ENCODE results near the gene TRIM28.
A peak's percentile ranks its signal among the peaks of the same experiment; 100 is the strongest.
"Not testable (repeated sequence)": the region's sequence is repeated elsewhere in the genome, so short reads cannot be mapped to it uniquely, and the experiment has no call there.

The TRIM28 gene

DNA sequence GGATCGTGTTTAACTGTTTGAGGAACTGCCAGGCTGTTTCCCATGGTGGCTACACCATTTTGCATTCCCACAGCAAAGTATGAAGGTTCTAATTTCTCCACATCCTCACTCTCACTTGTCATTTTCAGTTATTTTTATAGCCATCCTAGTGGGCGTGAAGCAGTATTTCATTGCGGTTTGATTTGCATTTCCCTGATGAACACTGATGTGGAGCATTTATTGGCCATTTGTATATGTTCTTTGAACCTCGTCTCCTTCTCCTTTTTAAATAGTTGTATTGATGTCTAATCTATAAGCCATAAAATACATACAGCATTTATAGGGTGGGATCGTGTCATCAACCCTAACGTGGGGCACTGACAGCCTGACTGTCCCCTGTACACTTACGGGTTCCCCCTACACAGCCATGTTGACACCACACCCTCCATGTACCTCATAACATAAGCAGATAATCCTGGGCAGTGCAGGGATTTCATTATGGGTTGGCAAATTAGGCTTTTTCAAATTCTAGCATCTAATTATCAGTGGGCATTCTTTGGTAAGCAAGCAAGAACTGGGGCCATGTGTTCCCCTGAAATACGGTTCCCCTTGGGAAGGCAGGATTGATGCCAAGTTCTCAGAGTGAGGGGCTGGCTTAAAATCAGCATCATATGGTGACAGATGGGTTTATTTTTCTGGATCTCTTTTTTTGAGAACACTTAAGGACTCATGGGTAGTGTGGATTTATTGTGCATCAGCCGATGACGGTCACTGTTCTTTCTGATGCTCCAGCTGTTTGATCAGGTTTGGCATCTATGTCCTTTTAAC, 12.6 kb upstream of the TRIM28 start:
- H3K4me3 ChIP-seq (ENCODE audit: low read depth, low read length): no peak overlapping the region
- no peak overlapping the region for H3K27ac ChIP-seq
- TF ChIP-seq, protein P1, sequence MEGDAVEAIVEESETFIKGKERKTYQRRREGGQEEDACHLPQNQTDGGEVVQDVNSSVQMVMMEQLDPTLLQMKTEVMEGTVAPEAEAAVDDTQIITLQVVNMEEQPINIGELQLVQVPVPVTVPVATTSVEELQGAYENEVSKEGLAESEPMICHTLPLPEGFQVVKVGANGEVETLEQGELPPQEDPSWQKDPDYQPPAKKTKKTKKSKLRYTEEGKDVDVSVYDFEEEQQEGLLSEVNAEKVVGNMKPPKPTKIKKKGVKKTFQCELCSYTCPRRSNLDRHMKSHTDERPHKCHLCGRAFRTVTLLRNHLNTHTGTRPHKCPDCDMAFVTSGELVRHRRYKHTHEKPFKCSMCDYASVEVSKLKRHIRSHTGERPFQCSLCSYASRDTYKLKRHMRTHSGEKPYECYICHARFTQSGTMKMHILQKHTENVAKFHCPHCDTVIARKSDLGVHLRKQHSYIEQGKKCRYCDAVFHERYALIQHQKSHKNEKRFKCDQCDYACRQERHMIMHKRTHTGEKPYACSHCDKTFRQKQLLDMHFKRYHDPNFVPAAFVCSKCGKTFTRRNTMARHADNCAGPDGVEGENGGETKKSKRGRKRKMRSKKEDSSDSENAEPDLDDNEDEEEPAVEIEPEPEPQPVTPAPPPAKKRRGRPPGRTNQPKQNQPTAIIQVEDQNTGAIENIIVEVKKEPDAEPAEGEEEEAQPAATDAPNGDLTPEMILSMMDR (IDR thresholded peaks at IDR 0.05; ENCODE audit: low read depth, low read length): no peak
- no peaks in the 10 kb centered on the region for H3K9me3 ChIP-seq (ENCODE audit: severe bottlenecking)
- no peak for DNase-seq
- no peaks in the 10 kb centered on the region for H3K36me3 ChIP-seq
- no peaks in the 10 kb centered on the region for H3K27me3 ChIP-seq (ENCODE audit: insufficient read depth, low read depth, severe bottlenecking)

DNA sequence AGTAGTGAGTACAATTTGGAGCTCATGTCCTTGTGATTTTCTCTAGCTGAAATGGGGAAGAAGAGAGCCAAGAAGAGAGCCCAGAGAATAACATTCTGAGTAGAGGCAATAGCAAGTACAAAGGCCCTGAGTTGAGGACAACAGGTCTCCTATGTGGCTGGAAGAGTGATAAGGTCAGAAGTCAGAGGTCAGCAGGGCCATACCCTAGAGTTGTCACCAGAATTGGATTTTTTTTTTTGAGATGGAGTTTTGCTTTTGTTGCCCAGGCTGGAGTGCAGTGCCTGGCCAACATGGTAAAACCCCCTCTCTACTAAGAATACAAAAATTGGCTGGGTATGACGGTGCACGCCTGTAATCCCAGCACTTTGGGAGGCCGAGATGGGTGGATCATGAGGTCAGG, 8.0 kb upstream of the TRIM28 start:
- Histone ChIP-seq H3K4me3 (ENCODE audit: low read depth, low read length) (no peak overlapping the region), H3K36me3 (no peaks in the 10 kb centered on the region)

DNA sequence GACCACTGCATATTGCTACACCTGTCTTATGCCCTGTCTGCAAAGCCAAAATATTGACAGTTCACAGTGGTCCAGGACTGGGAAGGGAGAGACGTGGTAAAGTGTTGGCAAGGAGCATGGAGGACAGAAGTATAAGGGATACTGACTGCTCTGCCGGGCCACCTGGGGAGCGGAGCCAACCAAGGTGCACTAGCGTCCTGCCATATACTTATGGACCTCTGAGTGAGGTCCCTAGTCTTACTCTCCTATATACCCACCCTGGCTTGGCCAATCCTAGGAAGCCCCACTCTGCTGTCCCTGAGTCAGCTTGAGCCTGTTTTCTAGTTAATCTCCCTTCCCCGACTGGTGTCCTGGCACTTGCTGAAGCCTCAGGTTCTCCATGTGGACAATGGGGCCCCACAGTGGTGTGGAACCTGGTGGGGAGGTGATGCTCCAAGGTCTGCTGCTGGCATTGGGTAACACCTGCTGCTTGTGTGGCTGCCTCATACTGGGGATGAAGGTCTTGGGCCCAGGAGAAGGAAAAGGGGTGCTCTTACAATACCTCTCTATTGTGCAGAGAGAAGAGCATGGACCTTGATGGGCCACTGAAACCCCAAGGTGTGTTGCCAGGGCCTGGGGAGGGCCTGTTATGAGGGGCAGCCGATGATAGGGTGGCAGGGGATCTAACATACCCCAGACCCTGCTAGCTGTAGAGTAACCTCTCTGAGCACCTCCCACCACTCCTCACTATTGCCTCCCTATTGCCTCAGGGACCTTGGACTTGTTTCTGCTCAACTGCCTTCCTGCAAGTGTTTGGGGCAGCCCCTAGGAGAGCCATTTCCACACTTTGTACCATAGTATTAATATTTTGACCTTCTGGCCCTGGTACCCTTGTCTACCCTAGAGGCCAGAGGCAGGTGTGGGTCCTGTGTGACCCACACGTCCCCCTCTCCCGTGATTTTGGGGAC, 6.7 kb upstream of the TRIM28 start:
- Histone ChIP-seq H3K9me3 (ENCODE audit: severe bottlenecking) (no peaks in the 10 kb centered on the region), H3K27me3 (ENCODE audit: insufficient read depth, low read depth, severe bottlenecking) (no peaks in the 10 kb centered on the region), H3K36me3 (no peaks in the 10 kb centered on the region), H3K27ac (no peak overlapping the region), H3K4me3 (ENCODE audit: low read depth, low read length) (no peak overlapping the region)
- DNase-seq: no peak
- TF ChIP-seq, protein P1 (IDR thresholded peaks at IDR 0.05; ENCODE audit: low read depth, low read length): no peak

More for the DNA sequence above, 8.0 kb upstream of the TRIM28 start:
- Histone ChIP-seq H3K27ac (no peak overlapping the region), H3K27me3 (ENCODE audit: insufficient read depth, low read depth, severe bottlenecking) (no peaks in the 10 kb centered on the region), H3K9me3 (ENCODE audit: severe bottlenecking) (no peaks in the 10 kb centered on the region)
- no peak for DNase-seq
- TF ChIP-seq, protein P1 (IDR thresholded peaks at IDR 0.05; ENCODE audit: low read depth, low read length): no peak

DNA sequence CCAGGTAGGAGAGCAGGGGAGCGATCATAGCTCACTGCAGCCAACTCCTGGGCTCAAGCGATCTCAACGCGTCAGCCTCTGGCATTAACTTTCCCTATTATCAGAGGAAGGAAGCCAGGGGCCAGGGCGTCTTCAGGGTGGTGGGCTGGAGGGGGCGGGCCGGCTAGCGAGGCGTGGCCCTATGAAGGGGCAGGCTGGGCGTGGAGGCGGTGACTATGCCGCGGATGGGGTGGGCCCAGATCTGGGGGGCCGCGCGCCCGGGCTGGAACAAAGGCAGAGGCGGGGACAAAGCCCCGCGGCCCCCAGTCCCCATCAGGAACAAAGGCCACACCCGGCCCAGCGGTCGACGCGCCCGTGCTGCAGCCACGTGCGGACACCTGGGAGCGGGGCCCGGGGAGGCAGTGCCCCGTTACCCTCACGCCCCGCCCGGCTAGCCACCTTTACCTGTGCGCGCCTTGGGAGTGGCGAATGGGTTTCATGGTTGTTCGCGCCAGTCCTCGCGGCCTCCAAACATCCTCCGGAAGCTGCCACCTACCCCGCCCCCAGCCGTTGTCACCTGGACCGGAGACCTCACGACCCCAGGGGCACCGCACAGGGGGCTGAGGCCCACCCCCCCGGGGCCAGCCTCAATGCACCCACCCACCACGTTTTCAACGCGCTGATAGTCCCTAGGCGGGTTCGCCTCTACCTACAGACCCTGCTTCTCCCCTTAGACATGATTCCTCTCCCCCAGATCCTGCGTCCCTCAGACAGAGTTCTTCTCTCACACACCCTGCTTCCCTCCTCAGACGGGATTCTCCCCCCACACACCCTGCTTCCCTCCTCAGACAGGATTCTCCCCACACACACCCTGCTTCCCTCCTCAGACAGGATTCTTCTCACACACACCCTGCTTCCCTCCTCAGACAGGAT, 5.4 kb upstream of the TRIM28 start:
- Histone ChIP-seq H3K9me3 (ENCODE audit: severe bottlenecking) (no peaks in the 10 kb centered on the region), H3K4me3 (ENCODE audit: low read depth, low read length) (no peak overlapping the region), H3K27me3 (ENCODE audit: insufficient read depth, low read depth, severe bottlenecking) (no peaks in the 10 kb centered on the region), H3K27ac (no peak overlapping the region), H3K36me3 (no peaks in the 10 kb centered on the region)
- no peak for DNase-seq
- TF ChIP-seq, protein P1 (IDR thresholded peaks at IDR 0.05; ENCODE audit: low read depth, low read length): no peak

- not testable (repeated sequence) for H3K27me3 ChIP-seq (ENCODE audit: insufficient read depth, low read depth, severe bottlenecking); H3K4me3 ChIP-seq (ENCODE audit: low read depth, low read length); H3K27ac ChIP-seq; H3K36me3 ChIP-seq; H3K9me3 ChIP-seq (ENCODE audit: severe bottlenecking); DNase-seq
Observed at GRCh38 chr19:58539169-58539559, 4.7 kb upstream of the TRIM28 start.

- H3K36me3 ChIP-seq: peaks cover 28% of the 10 kb centered on the region
- peak overlapping the region; percentile 95 for H3K27ac ChIP-seq
- H3K4me3 ChIP-seq (ENCODE audit: low read depth, low read length); H3K9me3 ChIP-seq (ENCODE audit: severe bottlenecking); DNase-seq; H3K27me3 ChIP-seq (ENCODE audit: insufficient read depth, low read depth, severe bottlenecking): not testable (repeated sequence)
Observed at GRCh38 chr19:58542641-58543372, 1.1 kb upstream of the TRIM28 start.
